SK-N-SH treated with all-trans-retinoic acid at 6 μM for 48 hours (cell line): Measurements from ENCODE around the gene MAML3.
A peak's percentile ranks its signal among the peaks of the same experiment; 100 is the strongest.

Source experiments
- ATAC-seq: fragments of 200-7000 bp; cut with Tn5 transposase; 3 replicates; pipeline ENCODE4 v1.9.1; 2020; ENCODE audit warnings: mild to moderate bottlenecking, moderate library complexity
- ARNTL ChIP-seq: fragments of 450-650 bp; formaldehyde crosslinking; IDR thresholded peaks from 2 replicates; pipeline ENCODE4 v1.5.0; 2020; ENCODE audit warnings: low read depth, mild to moderate bottlenecking, moderate library complexity, borderline replicate concordance
- BACH2 ChIP-seq: fragments of 250-450 bp; sonication (Bioruptor Pico); IDR thresholded peaks from 2 replicates; pipeline ENCODE4 v1.9.0; 2021; ENCODE audit warnings: mild to moderate bottlenecking, borderline replicate concordance
- CREB5 ChIP-seq: fragments of 250-450 bp; sonication (Bioruptor Pico); IDR thresholded peaks from 2 replicates; pipeline ENCODE4 v1.5.1; 2020; ENCODE audit warnings: low read depth, mild to moderate bottlenecking, moderate library complexity
- CSDC2 ChIP-seq: fragments of 250-450 bp; sonication (Bioruptor Pico); IDR thresholded peaks from 2 replicates; pipeline ENCODE4 v1.5.0; 2020; ENCODE audit warnings: mild to moderate bottlenecking, moderate library complexity
- CSRNP3 ChIP-seq: fragments of 250-450 bp; sonication (Bioruptor Pico); IDR thresholded peaks from 2 replicates; pipeline ENCODE4 v1.5.1; 2021; ENCODE audit warnings: mild to moderate bottlenecking, moderate library complexity
- GLIS3 ChIP-seq: fragments of 250-450 bp; sonication (Bioruptor Pico); IDR thresholded peaks from 2 replicates; pipeline ENCODE4 v1.5.0; 2020; ENCODE audit warnings: mild to moderate bottlenecking, moderate library complexity
- OSR1 ChIP-seq: fragments of 250-450 bp; sonication (Bioruptor Pico); IDR thresholded peaks from 2 replicates; pipeline ENCODE4 v1.8.0; 2022; ENCODE audit warnings: moderate library complexity, mild to moderate bottlenecking, inconsistent platforms
- PATZ1 ChIP-seq: fragments of 250-450 bp; sonication (Bioruptor Pico); IDR thresholded peaks from 2 replicates; pipeline ENCODE4 v1.8.0; 2020; ENCODE audit warnings: mild to moderate bottlenecking, moderate library complexity, borderline replicate concordance
- POU6F1 ChIP-seq: fragments of 250-450 bp; sonication (Bioruptor Pico); IDR thresholded peaks from 2 replicates; pipeline ENCODE4 v1.8.0; 2021; ENCODE audit warnings: low read depth, mild to moderate bottlenecking, moderate library complexity, borderline replicate concordance
- PPARA ChIP-seq: fragments of 250-450 bp; sonication (Bioruptor Pico); IDR thresholded peaks from 2 replicates; pipeline ENCODE4 v1.5.0; 2020; ENCODE audit warnings: mild to moderate bottlenecking, borderline replicate concordance
- TCF4 ChIP-seq: fragments of 250-450 bp; sonication (Bioruptor Pico); IDR thresholded peaks from 2 replicates; pipeline ENCODE4 v1.8.0; 2021; ENCODE audit warnings: mild to moderate bottlenecking, moderate library complexity, borderline replicate concordance
- TSHZ2 ChIP-seq: fragments of 250-450 bp; sonication (Bioruptor Pico); IDR thresholded peaks from 2 replicates; pipeline ENCODE4 v1.5.0; 2020; ENCODE audit warnings: mild to moderate bottlenecking, moderate library complexity
- ZFP3 ChIP-seq: fragments of 250-450 bp; sonication (Bioruptor Pico); IDR thresholded peaks from 2 replicates; pipeline ENCODE4 v1.5.0; 2020; ENCODE audit warnings: mild to moderate bottlenecking, moderate library complexity
- ZFP30 ChIP-seq: fragments of 450-650 bp; formaldehyde crosslinking; IDR thresholded peaks from 2 replicates; pipeline ENCODE4 v1.5.0; 2022; ENCODE audit warnings: mild to moderate bottlenecking, moderate library complexity
- ZNF565 ChIP-seq: fragments of 450-650 bp; formaldehyde crosslinking; conservative IDR thresholded peaks from 2 replicates; pipeline ENCODE4 v1.5.0; 2020; ENCODE audit warnings: low read depth, mild to moderate bottlenecking, moderate library complexity
- ZNF70 ChIP-seq: fragments of 450-650 bp; formaldehyde crosslinking; IDR thresholded peaks from 2 replicates; pipeline ENCODE4 v1.5.0; 2020; ENCODE audit warnings: mild to moderate bottlenecking, moderate library complexity
- ZNF8 ChIP-seq: fragments of 450-650 bp; formaldehyde crosslinking; IDR thresholded peaks from 2 replicates; pipeline ENCODE4 v1.5.0; 2020; ENCODE audit warnings: mild to moderate bottlenecking, moderate library complexity

The MAML3 gene

GRCh38 chr4:139858436-139859205, 295.4 kb downstream of the MAML3 start:
- TF ChIP-seq POU6F1 (CRISPR knock-in tag), result no peak
- TF ChIP-seq CSRNP3 (CRISPR knock-in tag), result no peak
- TF ChIP-seq GLIS3 (CRISPR knock-in tag), result no peak
- no peak for TF ChIP-seq CSDC2
- no peak for TF ChIP-seq ZFP30
- no peak for TF ChIP-seq ZNF8 (CRISPR knock-in tag)
- no peak for ATAC-seq

GRCh38 chr4:139857977-139858376, 296.0 kb downstream of the MAML3 start:
- no peak for TF ChIP-seq TSHZ2
- TF ChIP-seq OSR1 (CRISPR knock-in tag), result no peak
- TF ChIP-seq ZNF565, result no peak
- TF ChIP-seq BACH2 (CRISPR knock-in tag), result no peak
- no peak for TF ChIP-seq ZNF70 (CRISPR knock-in tag)
- TF ChIP-seq CSRNP3 (CRISPR knock-in tag), result no peak
- no peak for TF ChIP-seq ZFP30
- no peak for TF ChIP-seq PPARA (CRISPR knock-in tag)
- no peak for TF ChIP-seq PATZ1
- TF ChIP-seq CSDC2, result no peak
- no peak for TF ChIP-seq ZFP3
- no peak for TF ChIP-seq CREB5 (CRISPR knock-in tag)
- no peak for TF ChIP-seq ARNTL (CRISPR knock-in tag)
- TF ChIP-seq TCF4 (CRISPR knock-in tag), result no peak
- no peak for ATAC-seq

- ATAC-seq, result peak; percentile 57; the same call in 2 of the 3 replicates
- peak; percentile 64; the same call in 1 of the 2 replicates for TF ChIP-seq TCF4 (CRISPR knock-in tag)
- no peak for TF ChIP-seq ARNTL (CRISPR knock-in tag)
- TF ChIP-seq TSHZ2, result peak; percentile 66; the same call in 1 of the 2 replicates
- 0 out of 2 replicates have a peak, but pooled peaks have one; percentile 11 for TF ChIP-seq PPARA (CRISPR knock-in tag)
- TF ChIP-seq BACH2 (CRISPR knock-in tag), result no peak
- TF ChIP-seq ZFP3, result peak; percentile 75; the same call in 1 of the 2 replicates
Measured at GRCh38 chr4:139857021-139857420, 297.0 kb downstream of the MAML3 start.
